Mammary epithelial cell (primary cell): Measurements from ENCODE around the gene SHISA5.

ENCODE experiments used
- CTCF ChIP-seq, 2 donors: IDR thresholded peaks in 1 of 2; conservative IDR thresholded peaks in 1 of 2; 2 replicates each; pipeline ENCODE4 v1.5.1; 2011 to 2012; ENCODE audit warnings: inconsistent platforms in 2 of 2, low read length in 2 of 2, mild to moderate bottlenecking in 2 of 2, control low read depth in 1 of 2, low read depth in 1 of 2; ENCODE audit not compliant: insufficient read depth in 1 of 2; ENCODE audit errors: extremely low read depth in 1 of 2
- EZH2 ChIP-seq: IDR thresholded peaks from 2 replicates; pipeline ENCODE4 v1.6.1; 2012; ENCODE audit warnings: low read length, inconsistent platforms, borderline replicate concordance

GRCh38 chr3:48420561-48420960 is 83.4 kb downstream of the SHISA5 start:
- TF ChIP-seq CTCF (conservative IDR thresholded peaks at IDR 0.05 in 1 of 2, IDR thresholded peaks at IDR 0.05 in 1 of 2; ENCODE audit: extremely low read depth in 1 of 2, insufficient read depth in 1 of 2, low read depth in 1 of 2, low read length in 2 of 2) (no peak), EZH2 (no peak)
